MM.1S (cell line): Measurements from ENCODE around the gene GLCE.
"Not testable (repeated sequence)": the region's sequence is repeated elsewhere in the genome, so short reads cannot be mapped to it uniquely, and the experiment has no call there.

Experiments
- DNase-seq: peaks from one replicate; pipeline ENCODE4 v3.0.0-alpha.2; 2015
- H2AFZ ChIP-seq: fragments of 300-600 bp; sonication (generic); 2 replicates; pipeline ENCODE4 v1.6.0; 2016; ENCODE audit warnings: antibody characterized with exemption, low read length
- H3F3A ChIP-seq: fragments of 300-600 bp; sonication (generic); 2 replicates; pipeline ENCODE4 v1.6.1; 2016; ENCODE audit warnings: mild to moderate bottlenecking, antibody characterized with exemption, low read length, moderate library complexity, mixed read lengths; ENCODE audit not compliant: insufficient read depth
- H3K27ac ChIP-seq: fragments of 300-600 bp; sonication (generic); 2 replicates; pipeline ENCODE4 v1.5.1; 2016; ENCODE audit warnings: mild to moderate bottlenecking, low read length
- H3K27me3 ChIP-seq: fragments of 300-600 bp; sonication (generic); replicated peaks from 2 replicates; pipeline ENCODE4 v1.6.0; 2016; ENCODE audit warnings: low read length; ENCODE audit not compliant: insufficient read depth
- H3K36me3 ChIP-seq: fragments of 300-600 bp; sonication (generic); replicated peaks from 2 replicates; pipeline ENCODE4 v1.6.1; 2016; ENCODE audit warnings: mild to moderate bottlenecking, low read length, mixed read lengths; ENCODE audit not compliant: insufficient read depth
- H3K4me1 ChIP-seq: fragments of 300-600 bp; sonication (generic); 2 replicates; pipeline ENCODE4 v1.6.1; 2016; ENCODE audit warnings: low read length, mixed read lengths
- H3K4me2 ChIP-seq: fragments of 300-600 bp; sonication (generic); 2 replicates; pipeline ENCODE4 v1.6.0; 2016; ENCODE audit warnings: low read depth, low read length
- H3K4me3 ChIP-seq: fragments of 300-600 bp; sonication (generic); 2 replicates; pipeline ENCODE4 v1.5.1; 2016; ENCODE audit warnings: low read length, mixed read lengths
- H3K79me2 ChIP-seq: fragments of 300-600 bp; sonication (generic); 2 replicates; pipeline ENCODE4 v1.6.1; 2016; ENCODE audit warnings: mixed run types, low read length, mixed read lengths
- H3K9ac ChIP-seq: fragments of 300-600 bp; sonication (generic); 2 replicates; pipeline ENCODE4 v1.6.1; 2016; ENCODE audit warnings: low read length, mixed read lengths
- H3K9me2 ChIP-seq: fragments of 300-600 bp; sonication (generic); replicated peaks from 2 replicates; pipeline ENCODE4 v1.6.1; 2016; ENCODE audit warnings: mild to moderate bottlenecking, low read length, mixed read lengths; ENCODE audit not compliant: insufficient read depth
- H3K9me3 ChIP-seq: fragments of 300-600 bp; sonication (generic); replicated peaks from 2 replicates; pipeline ENCODE4 v1.6.1; 2016; ENCODE audit warnings: mild to moderate bottlenecking, low read length, mixed read lengths; ENCODE audit not compliant: insufficient read depth
- H4K20me1 ChIP-seq: fragments of 300-600 bp; sonication (generic); 2 replicates; pipeline ENCODE4 v1.6.1; 2016; ENCODE audit warnings: mild to moderate bottlenecking, low read length, moderate library complexity, mixed read lengths; ENCODE audit not compliant: insufficient read depth
- EZH2 ChIP-seq: fragments of 300-600 bp; sonication (generic); optimal IDR thresholded peaks from 2 replicates; pipeline ENCODE3; 2017; ENCODE audit warnings: low read depth, mild to moderate bottlenecking, antibody characterized with exemption, low read length, mixed read lengths
- EZH2phosphoT487 ChIP-seq: fragments of 300-600 bp; sonication (generic); IDR thresholded peaks from 2 replicates; pipeline ENCODE4 v1.6.1; 2018; ENCODE audit warnings: antibody characterized with exemption, low read length
- TF ChIP-seq, protein P1 (sequence below): fragments of 300-600 bp; sonication (generic); IDR thresholded peaks from 2 replicates; pipeline ENCODE4 v1.5.1; 2016; ENCODE audit warnings: antibody characterized with exemption, low read length, mixed read lengths

GLCE gene

DNA sequence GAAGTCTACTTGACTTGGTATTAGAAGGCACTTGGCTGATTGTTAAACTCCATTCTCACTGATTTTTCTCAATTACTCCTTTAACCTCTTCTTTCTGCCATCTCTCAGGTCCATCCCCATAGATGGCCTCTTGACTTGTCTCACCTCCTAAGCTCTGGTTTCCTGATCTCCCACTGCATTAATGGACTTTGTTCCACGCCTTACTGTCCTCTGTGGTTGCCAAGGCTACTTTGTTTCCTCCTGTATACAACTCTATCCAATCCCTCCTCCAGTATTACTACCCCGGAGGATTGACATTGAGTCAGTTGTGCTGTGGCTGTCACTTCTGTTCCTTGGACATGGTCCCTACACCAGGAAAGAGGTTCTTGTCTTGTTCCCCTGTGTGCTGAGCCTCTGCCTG is 10.6 kb upstream of the GLCE start:
- no peaks in the 10 kb centered on the region for H3K79me2 ChIP-seq
- H3K4me2 ChIP-seq, result no peak overlapping the region
- TF ChIP-seq EZH2, result no peak
- TF ChIP-seq, protein P1, sequence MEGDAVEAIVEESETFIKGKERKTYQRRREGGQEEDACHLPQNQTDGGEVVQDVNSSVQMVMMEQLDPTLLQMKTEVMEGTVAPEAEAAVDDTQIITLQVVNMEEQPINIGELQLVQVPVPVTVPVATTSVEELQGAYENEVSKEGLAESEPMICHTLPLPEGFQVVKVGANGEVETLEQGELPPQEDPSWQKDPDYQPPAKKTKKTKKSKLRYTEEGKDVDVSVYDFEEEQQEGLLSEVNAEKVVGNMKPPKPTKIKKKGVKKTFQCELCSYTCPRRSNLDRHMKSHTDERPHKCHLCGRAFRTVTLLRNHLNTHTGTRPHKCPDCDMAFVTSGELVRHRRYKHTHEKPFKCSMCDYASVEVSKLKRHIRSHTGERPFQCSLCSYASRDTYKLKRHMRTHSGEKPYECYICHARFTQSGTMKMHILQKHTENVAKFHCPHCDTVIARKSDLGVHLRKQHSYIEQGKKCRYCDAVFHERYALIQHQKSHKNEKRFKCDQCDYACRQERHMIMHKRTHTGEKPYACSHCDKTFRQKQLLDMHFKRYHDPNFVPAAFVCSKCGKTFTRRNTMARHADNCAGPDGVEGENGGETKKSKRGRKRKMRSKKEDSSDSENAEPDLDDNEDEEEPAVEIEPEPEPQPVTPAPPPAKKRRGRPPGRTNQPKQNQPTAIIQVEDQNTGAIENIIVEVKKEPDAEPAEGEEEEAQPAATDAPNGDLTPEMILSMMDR, result no peak
- TF ChIP-seq EZH2phosphoT487, result no peak
- no peaks in the 10 kb centered on the region for H3K27me3 ChIP-seq
- no peaks in the 10 kb centered on the region for H3K36me3 ChIP-seq
- H3K4me3 ChIP-seq, result no peak overlapping the region
- H3K9me2 ChIP-seq, result no peaks in the 10 kb centered on the region
- no peak for DNase-seq
- H3K4me1 ChIP-seq, result no peaks in the 10 kb centered on the region
- no peaks in the 10 kb centered on the region for H3F3A ChIP-seq
- H3K9ac ChIP-seq, result no peak overlapping the region
- no peak overlapping the region for H3K27ac ChIP-seq
- H4K20me1 ChIP-seq, result no peaks in the 10 kb centered on the region
- H2AFZ ChIP-seq, result no peak overlapping the region
- H3K9me3 ChIP-seq, result no peaks in the 10 kb centered on the region

DNA sequence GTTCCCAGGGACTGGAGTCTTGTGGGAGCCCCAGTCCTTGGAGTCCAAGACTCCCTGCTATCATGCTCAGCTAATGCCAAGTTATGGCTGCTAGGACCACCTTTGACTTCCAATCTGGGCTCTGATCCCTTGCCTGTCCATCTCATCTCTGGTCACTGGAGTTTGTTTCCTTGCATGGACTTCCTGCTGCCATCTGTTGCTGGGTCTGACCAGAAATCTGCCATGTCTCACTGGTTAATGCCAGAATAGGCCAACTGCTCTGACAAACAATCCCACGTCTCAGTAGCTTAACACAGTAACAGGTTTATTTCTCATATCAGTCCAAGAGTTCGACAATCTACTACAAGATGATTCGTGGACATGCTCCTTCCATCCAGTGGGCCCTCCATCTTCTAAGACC is 10.1 kb upstream of the GLCE start:
- no peak overlapping the region for H3K4me2 ChIP-seq
- H3K9ac ChIP-seq, result no peak overlapping the region
- no peaks in the 10 kb centered on the region for H3K9me2 ChIP-seq
- no peak overlapping the region for H2AFZ ChIP-seq
- no peaks in the 10 kb centered on the region for H3K27me3 ChIP-seq
- no peak overlapping the region for H3K27ac ChIP-seq
- H3K4me3 ChIP-seq, result no peak overlapping the region
- no peaks in the 10 kb centered on the region for H3F3A ChIP-seq
- no peaks in the 10 kb centered on the region for H3K79me2 ChIP-seq
- DNase-seq, result no peak
- H3K4me1 ChIP-seq, result no peaks in the 10 kb centered on the region
- H3K36me3 ChIP-seq, result no peaks in the 10 kb centered on the region
- no peaks in the 10 kb centered on the region for H3K9me3 ChIP-seq
- TF ChIP-seq EZH2 (no peak), EZH2phosphoT487 (no peak)
- TF ChIP-seq, protein P1, result no peak
- no peaks in the 10 kb centered on the region for H4K20me1 ChIP-seq

DNA sequence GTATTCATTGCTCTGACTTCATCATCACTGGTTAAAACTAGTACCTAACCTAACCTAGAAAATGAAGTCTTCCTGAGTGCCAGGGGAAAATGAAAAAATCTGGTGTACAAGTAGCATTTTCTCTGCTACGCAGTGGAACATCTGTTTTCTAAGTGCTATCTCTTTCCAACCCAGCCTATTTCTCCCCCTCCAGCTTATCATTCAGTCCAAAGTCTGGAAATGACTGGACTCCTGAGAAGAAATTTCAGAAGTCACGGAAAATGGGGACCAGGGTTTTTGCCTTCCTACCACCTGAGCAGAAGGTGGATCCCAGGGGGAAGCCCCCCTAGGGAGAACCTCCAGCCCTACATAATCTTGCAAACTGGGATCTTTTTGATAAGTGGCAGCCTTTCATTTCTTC is 9.6 kb upstream of the GLCE start:
- Histone ChIP-seq H3K36me3 (no peaks in the 10 kb centered on the region), H4K20me1 (no peaks in the 10 kb centered on the region), H3K4me3 (no peak overlapping the region), H3K4me1 (no peaks in the 10 kb centered on the region), H3K4me2 (no peak overlapping the region), H3K79me2 (no peaks in the 10 kb centered on the region), H3K9me2 (no peaks in the 10 kb centered on the region), H3K9me3 (no peaks in the 10 kb centered on the region), H3K9ac (no peak overlapping the region), H3F3A (no peaks in the 10 kb centered on the region), H3K27me3 (no peaks in the 10 kb centered on the region), H2AFZ (no peak overlapping the region), H3K27ac (no peak overlapping the region)
- DNase-seq, result no peak
- no peak for TF ChIP-seq EZH2

DNA sequence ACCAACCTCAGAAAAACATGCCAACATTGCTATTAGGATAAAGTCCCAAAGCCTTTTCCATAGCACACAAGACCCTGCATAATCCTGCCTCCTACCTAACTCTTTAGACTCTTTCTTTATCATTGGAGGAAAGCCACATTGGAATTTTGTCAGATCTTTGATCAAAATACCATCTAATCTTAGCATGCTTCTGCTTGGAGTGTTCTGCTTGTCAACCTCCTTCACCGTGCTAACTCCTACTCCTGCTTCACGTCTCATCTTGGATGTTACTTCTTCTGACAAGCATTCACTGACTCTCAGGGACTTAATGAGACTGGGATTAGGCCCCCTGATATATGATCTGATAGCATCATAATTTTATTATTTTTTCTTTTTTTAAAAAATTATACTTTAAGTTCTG is 7.4 kb upstream of the GLCE start:
- no peak overlapping the region for H3K9ac ChIP-seq
- no peaks in the 10 kb centered on the region for H3K4me1 ChIP-seq
- H3K79me2 ChIP-seq, result no peaks in the 10 kb centered on the region
- H3F3A ChIP-seq, result no peaks in the 10 kb centered on the region
- no peak overlapping the region for H3K4me2 ChIP-seq
- no peaks in the 10 kb centered on the region for H3K27me3 ChIP-seq
- H2AFZ ChIP-seq, result no peak overlapping the region
- no peak for DNase-seq
- H3K9me2 ChIP-seq, result no peaks in the 10 kb centered on the region
- no peaks in the 10 kb centered on the region for H3K36me3 ChIP-seq
- H3K9me3 ChIP-seq, result no peaks in the 10 kb centered on the region
- H4K20me1 ChIP-seq, result no peaks in the 10 kb centered on the region
- TF ChIP-seq, protein P1, result no peak
- no peak for TF ChIP-seq EZH2
- TF ChIP-seq EZH2phosphoT487, result no peak
- H3K4me3 ChIP-seq, result no peak overlapping the region
- H3K27ac ChIP-seq, result no peak overlapping the region

DNA sequence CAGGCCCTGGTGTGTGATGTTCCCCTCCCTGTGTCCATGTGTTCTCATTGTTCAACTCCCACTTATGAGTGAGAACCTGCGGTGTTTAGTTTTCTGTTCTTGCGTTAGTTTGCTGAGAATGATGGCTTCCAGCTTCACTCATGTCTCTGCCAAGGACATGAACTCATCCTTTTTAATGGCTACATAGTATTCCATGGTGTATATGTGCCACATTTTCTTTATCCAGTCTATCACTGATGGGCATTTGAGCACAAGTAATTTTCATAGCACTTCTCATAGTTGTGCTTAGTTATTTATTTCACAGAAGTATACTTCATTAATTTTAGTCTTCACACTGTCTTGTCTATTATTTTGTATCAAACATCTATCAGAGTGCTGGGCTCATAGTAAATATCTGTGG is 6.8 kb upstream of the GLCE start:
- not testable (repeated sequence) for H3F3A ChIP-seq, H3K4me3 ChIP-seq, H3K36me3 ChIP-seq, H3K4me1 ChIP-seq, DNase-seq, H4K20me1 ChIP-seq, H3K4me2 ChIP-seq, H3K9me3 ChIP-seq, H3K27me3 ChIP-seq, H3K9me2 ChIP-seq, H2AFZ ChIP-seq, H3K79me2 ChIP-seq, H3K9ac ChIP-seq, H3K27ac ChIP-seq
